Activated T-cell treated with anti-CD3 and anti-CD28 coated beads for 24 hours (primary cell): ENCODE measurements around the gene STAG1.
"Not testable (repeated sequence)": the region's sequence is repeated elsewhere in the genome, so short reads cannot be mapped to it uniquely, and the experiment has no call there.

Source experiments
- DNase-seq: peaks from one replicate; pipeline ENCODE4 v3.0.0-alpha.2; 2020; ENCODE audit warnings: low read depth

STAG1 gene

GRCh38 chr3:136390574-136390973 is 361.6 kb downstream of the STAG1 start:
- no peak for DNase-seq

DNA sequence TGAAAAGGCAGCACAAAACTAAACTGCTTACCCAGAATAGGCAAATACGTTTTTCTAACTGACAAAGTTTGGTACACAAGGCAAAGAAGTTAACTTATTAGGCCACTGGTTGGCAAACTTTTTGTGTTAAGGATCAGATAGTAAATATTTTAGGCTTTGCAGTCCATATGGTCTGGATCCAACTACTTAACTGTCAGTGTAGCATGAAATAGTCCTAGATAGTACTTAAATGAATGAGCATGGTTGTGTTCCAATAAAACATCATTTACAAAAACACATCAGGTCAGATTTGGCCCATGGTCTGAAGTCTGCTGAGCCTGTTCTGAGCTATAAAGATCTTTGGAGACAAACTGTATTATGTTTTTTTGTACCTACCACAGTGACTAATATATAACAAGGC is 365.1 kb downstream of the STAG1 start:
- DNase-seq = no peak

- DNase-seq = no peak
Observed at GRCh38 chr3:136385457-136385856, 366.7 kb downstream of the STAG1 start.

GRCh38 chr3:136381051-136381450 is 371.1 kb downstream of the STAG1 start:
- no peak for DNase-seq

GRCh38 chr3:136380530-136380929 is 371.6 kb downstream of the STAG1 start:
- DNase-seq = no peak

DNA sequence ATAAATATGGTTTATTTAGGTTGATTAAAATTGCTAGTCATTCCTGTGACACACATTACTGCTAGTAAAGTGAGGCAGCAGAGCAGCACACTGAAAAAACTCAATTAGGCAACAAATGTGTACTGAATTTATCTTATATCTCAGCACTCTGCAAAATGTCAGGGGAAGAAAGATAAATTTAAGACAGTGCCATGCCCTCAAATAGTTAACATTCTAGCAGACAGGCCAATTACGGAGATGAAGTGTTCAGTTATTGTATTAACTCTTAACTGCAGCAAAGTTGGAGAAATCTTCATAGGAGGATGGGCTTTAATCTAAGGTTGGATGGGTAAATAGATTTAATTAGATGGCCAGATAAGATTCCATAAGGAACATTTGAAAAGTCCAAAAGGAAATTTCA is 374.2 kb downstream of the STAG1 start:
- no peak for DNase-seq

DNA sequence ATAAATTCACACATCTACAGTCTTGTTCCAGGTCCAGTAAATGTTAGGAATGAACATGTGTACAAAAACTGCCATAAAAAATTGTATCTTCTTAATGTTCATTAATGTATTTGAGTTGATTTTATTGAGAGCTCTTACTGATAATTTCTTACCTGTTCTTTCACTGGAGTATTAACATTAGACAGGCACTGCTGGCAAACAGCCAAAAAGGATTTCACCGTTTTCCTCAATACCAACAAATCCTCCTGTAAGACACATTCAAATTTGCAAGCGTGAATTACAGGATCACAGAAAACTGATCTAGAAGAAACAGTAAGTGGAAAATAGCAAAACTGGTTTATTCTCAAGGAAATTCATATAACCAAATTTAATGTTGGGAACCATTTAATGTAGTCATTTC is 374.7 kb downstream of the STAG1 start:
- DNase-seq = no peak

- DNase-seq = not testable (repeated sequence)
Observed at GRCh38 chr3:136375800-136376199, 376.4 kb downstream of the STAG1 start.

GRCh38 chr3:136366289-136366688 is 385.9 kb downstream of the STAG1 start:
- DNase-seq = no peak

- no peak for DNase-seq
Observed at GRCh38 chr3:136353461-136353860, 398.7 kb downstream of the STAG1 start.

DNA sequence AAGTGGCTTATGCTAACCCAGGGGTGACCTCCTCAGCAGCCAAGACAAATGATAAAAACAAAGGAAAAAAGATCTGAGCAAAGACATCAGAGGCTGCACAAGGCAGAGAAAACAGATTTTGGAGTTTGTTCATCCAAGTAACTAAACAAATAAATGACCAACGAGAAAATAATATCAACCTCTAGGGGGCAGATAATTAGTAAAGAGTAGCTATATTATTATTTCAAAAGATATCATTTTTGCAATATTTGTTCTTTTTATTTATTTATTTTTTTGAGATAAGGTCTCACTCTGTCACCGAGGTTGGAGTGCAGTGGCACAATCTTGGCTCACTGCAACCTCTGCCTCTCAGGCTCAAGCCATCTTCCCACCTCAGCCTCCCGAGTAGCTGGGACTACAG is 400.3 kb downstream of the STAG1 start:
- no peak for DNase-seq

- no peak for DNase-seq
Observed at GRCh38 chr3:136351351-136351750, 400.8 kb downstream of the STAG1 start.

GRCh38 chr3:136350557-136350956 is 401.6 kb downstream of the STAG1 start:
- no peak for DNase-seq

- DNase-seq = no peak
Observed at GRCh38 chr3:136350132-136350531, 402.0 kb downstream of the STAG1 start.

- DNase-seq = no peak
Observed at GRCh38 chr3:136346486-136346885, 405.7 kb downstream of the STAG1 start.

DNA sequence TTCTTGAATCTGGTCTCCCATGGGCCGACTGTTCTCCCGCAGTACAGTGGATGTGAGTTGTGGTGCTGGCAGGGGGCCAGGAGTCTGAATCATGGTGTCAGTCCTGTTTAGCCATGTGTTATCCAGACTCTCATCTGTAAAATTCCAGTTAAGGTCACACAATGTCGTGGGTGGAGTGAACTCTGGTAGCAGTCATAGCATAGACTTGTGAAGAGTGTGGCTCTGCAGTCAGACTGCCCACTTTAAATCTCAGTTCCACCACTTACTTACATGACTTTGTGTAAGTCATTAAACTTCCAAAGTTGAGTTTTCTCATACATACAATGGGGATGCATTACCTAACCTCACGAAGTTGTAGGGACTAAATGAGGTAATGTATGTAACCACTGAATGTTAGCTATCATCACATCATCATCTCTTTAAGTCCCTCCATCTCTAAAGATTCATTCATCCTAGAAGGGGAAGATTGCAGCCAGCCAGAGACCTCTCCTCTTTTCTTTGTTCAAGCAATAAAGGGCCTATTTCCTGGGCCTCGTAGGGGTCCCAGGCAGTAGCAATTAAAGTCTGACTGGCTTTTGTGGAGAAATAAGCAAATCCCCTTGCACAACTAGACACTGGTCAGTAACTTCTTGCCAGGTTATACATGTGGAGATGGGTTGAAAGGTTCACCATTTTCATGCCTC is 408.2 kb downstream of the STAG1 start:
- no peak for DNase-seq

GRCh38 chr3:136343446-136343845 is 408.7 kb downstream of the STAG1 start:
- no peak for DNase-seq

GRCh38 chr3:136336329-136337100 is 415.7 kb downstream of the STAG1 start:
- no peak for DNase-seq

DNA sequence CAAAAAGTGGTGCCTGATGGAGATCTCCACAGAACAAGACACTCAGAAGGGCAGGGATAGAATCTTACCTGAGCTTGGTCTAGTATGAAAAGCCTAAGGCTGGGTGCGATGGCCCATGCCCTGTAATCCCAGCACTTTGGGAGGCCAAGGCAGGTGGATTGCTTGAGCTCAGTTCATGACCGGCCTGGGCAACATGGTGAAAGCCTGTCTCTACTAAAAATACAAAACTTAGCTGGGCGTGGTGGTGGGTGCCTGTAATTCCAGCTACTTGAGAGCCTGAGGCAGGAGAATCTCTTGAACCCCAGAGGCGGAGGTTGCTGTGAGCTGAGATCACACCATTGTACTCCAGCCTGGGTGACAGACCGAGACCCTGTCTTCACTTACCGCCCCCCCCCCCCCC is 417.5 kb downstream of the STAG1 start:
- not testable (repeated sequence) for DNase-seq

GRCh38 chr3:136334209-136334608 is 418.0 kb downstream of the STAG1 start:
- DNase-seq = no peak

DNA sequence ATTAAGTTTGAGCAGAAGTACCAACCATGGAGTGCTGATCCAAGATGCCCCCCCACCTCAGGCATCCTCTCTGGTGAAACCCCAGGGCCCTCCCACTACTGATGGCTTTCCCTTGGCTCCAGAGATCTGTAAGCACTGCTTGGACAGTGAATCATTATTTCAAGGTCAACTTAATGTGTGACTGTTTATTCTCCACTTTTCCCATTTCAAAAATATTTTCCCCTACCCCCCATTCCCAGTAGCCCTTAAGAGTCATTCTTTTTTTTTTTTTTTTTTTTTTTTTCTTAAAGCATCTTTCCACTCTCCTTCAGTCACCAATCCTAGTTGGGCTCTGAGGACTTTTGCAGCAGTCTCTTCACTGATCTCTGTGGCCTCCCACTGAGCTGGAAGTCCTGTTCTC is 419.4 kb downstream of the STAG1 start:
- no peak for DNase-seq

DNA sequence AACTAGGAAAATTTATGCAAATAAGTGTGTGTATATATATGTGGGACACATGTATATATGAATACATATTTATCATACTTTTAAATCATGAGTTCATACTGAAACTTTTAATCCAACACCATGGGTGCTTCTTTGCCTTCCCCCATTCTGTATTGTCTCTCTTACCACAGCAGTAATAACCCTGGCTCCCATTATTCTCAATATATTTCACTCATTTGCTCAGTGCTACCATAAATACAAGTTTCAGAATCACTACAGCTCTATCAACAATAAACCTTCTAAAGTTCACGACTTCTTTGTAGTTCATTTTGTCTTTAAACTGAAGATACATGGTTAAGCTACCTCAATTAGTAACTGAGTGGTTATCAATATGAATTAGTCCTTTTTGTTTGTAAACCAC is 419.9 kb downstream of the STAG1 start:
- DNase-seq = no peak

DNA sequence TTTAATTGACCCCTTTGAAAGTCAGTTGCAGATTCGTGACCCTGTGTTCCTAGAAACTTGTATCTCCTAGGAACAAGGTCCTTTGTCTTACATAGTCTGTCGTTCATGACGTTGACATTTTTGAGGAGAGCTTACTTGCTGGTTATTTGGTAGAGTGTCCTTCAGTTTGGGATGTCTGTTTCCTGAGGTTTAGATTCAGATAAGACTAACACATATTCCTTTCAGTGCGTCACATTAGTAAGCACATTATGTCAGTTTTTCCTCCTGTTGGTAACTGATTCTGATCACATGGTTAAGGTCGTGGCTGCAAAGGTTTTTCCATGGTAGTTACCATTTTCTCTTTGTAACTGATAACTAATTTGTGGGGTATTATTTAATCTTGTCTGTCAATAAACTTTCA is 421.3 kb downstream of the STAG1 start:
- DNase-seq = no peak

DNA sequence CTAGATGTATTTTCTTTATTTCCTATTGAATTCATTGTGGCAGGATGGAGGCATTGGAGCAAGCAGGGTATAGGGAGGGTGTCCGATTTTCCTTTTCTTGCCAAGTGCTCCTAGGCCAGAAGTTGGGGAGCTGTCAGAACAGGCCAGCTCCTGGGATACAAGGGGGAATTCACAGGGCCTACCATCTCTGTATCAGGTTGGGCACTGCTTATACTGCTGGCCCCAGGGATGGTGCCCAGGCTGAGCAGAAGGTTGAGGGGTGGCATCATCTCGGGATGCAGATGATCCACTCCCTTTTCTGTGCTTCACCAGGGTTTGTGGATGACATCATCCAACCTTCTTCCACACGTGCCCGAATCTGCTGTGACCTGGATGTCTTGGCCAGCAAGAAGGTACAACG is 422.6 kb downstream of the STAG1 start:
- no peak for DNase-seq
